ENCODE results near the gene FAM149B1.
A peak's percentile ranks its signal among the peaks of the same experiment; 100 is the strongest.
"Not testable (repeated sequence)": the region's sequence is repeated elsewhere in the genome, so short reads cannot be mapped to it uniquely, and the experiment has no call there.

FAM149B1 gene

GRCh38 chr10:73167783-73168464 is at the start of gene FAM149B1, which contains the start of gene ECD:
Gene FAM149B1, plus strand, starts transcription at chr10:73168119. Its CDS starts 221 bp downstream, at chr10:73168340.
Gene ECD, minus strand, starts transcription at chr10:73168008. Its CDS starts 4,071 bp downstream, at chr10:73163937.
- DNase-seq: peak; percentile 98

- no peak for DNase-seq
These were observed 48.5 kb upstream of the FAM149B1 start for GRCh38 chr10:73119457-73119856.

GRCh38 chr10:73119952-73120351 is 48.0 kb upstream of the FAM149B1 start:
- no peak for DNase-seq

GRCh38 chr10:73126343-73126742 is 41.6 kb upstream of the FAM149B1 start:
- DNase-seq: no peak

GRCh38 chr10:73131301-73131700 is 36.6 kb upstream of the FAM149B1 start:
- no peak for DNase-seq

GRCh38 chr10:73131913-73132686 is 35.8 kb upstream of the FAM149B1 start:
- no peak for DNase-seq

- no peak for DNase-seq
These were observed 33.2 kb upstream of the FAM149B1 start for GRCh38 chr10:73134727-73135126.

- no peak for DNase-seq
These were observed 31.3 kb upstream of the FAM149B1 start for GRCh38 chr10:73136627-73137026.

- no peak for DNase-seq
These were observed 28.7 kb upstream of the FAM149B1 start for GRCh38 chr10:73139251-73139650.

GRCh38 chr10:73141603-73142002 is 26.3 kb upstream of the FAM149B1 start:
- DNase-seq: no peak

GRCh38 chr10:73150633-73151413 is 17.1 kb upstream of the FAM149B1 start:
- DNase-seq: not testable (repeated sequence)

GRCh38 chr10:73152009-73152408 is 15.9 kb upstream of the FAM149B1 start:
- DNase-seq: no peak

- no peak for DNase-seq
These were observed 11.9 kb upstream of the FAM149B1 start for GRCh38 chr10:73156054-73156453.

GRCh38 chr10:73159038-73159648 is 8.8 kb upstream of the FAM149B1 start:
- DNase-seq: peak; percentile 57

- DNase-seq: no peak
These were observed 6.8 kb upstream of the FAM149B1 start for GRCh38 chr10:73161079-73161478.

GRCh38 chr10:73161662-73162061 is 6.3 kb upstream of the FAM149B1 start:
- DNase-seq: no peak

- DNase-seq: no peak
These were observed 4.8 kb upstream of the FAM149B1 start for GRCh38 chr10:73163096-73163495.

GRCh38 chr10:73166972-73167371 is 947 bp upstream of the FAM149B1 start:
- DNase-seq: no peak

- DNase-seq: no peak
These were observed 499 bp upstream of the FAM149B1 start for GRCh38 chr10:73167458-73167782.

GRCh38 chr10:73168465-73168803 is 515 bp downstream of the FAM149B1 start:
- no peak for DNase-seq

- DNase-seq: peak; percentile 2
These were observed 1.4 kb downstream of the FAM149B1 start for GRCh38 chr10:73169320-73169719.

GRCh38 chr10:73172867-73173266 is 4.9 kb downstream of the FAM149B1 start:
- DNase-seq: no peak

Measured in retina (tissue), 1 donor.